HG03520 (cell line): ENCODE measurements around the gene SHC4.
"Not testable (repeated sequence)": the region's sequence is repeated elsewhere in the genome, so short reads cannot be mapped to it uniquely, and the experiment has no call there.

ENCODE experiments used
- ATAC-seq: cut with Tn5 transposase; IDR thresholded peaks from one replicate; pipeline ENCODE4 v1.9.1; 2021; ENCODE audit warnings: mild to moderate bottlenecking, moderate library complexity; ENCODE audit not compliant: unreplicated experiment

The SHC4 gene

GRCh38 chr15:48963524-48964113 is at the start of gene SHC4:
Gene SHC4, minus strand, starts transcription at chr15:48963919. Its CDS starts 904 bp downstream, at chr15:48963015.
- ATAC-seq = no peak

- no peak for ATAC-seq
Measured at GRCh38 chr15:48999314-48999713, 35.6 kb upstream of the SHC4 start.

- ATAC-seq = no peak
Measured at GRCh38 chr15:48996276-48996675, 32.6 kb upstream of the SHC4 start.

GRCh38 chr15:48993380-48993779 is 29.7 kb upstream of the SHC4 start:
- ATAC-seq = no peak

DNA sequence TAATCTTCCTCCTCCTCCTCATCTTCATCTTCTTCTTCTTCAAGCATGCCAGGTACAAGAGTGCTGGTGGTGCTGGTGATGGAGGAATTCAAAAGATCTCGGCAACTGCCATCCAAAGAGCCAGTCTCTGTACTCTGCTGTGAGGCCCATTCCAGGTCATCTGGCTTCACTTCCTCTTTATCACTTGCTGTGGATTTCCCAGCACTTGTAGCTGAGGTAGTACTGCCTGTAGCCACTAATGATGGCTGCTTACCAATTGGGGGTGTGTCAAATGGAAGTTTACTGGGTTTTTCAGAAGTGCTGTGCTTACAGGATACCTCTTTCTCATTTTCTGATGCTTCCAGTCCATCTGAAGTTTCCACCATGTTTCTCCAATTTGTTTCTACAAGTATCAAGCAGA is 28.8 kb upstream of the SHC4 start:
- peak; percentile 93 for ATAC-seq

GRCh38 chr15:48992096-48992495 is 28.4 kb upstream of the SHC4 start:
- ATAC-seq = no peak

- ATAC-seq = no peak
Measured at GRCh38 chr15:48989170-48989569, 25.5 kb upstream of the SHC4 start.

GRCh38 chr15:48987142-48987541 is 23.4 kb upstream of the SHC4 start:
- no peak for ATAC-seq

DNA sequence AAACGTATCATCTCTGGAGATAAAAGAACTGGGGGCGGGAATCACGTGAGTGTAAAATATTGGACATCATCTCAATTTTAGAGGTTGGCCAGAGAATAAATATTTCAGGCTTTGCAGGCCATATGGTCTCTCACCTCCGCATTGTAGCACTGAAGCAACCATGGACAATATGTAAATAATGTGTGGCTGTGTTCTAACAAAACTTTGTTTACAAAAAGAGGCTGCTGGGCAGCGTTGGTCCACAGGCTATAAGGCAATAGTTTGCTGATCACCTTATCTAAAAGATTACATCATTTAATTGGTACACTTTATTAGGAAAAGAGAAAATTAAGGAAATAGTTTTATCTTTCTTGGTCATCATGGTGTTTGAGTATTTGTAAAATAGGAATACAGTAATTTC is 22.5 kb upstream of the SHC4 start:
- no peak for ATAC-seq

DNA sequence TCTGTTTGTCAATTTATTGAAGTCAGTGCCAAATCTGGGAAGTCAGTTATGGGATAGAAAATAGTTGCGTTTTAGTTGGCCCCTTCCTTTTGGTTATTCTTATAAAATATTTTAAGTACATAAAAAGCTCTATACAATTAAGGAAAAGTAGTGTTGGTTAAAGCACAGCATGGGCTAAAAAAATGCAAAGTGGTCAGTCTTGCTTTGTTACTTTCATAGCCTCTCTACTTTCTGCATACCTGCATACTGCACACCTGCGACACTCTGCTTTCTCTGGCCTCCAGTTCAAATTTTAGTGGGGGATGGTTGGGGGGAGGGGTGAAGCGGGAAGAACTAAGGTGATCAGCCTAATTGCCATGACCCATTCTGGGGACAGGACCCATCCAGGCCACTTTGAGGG is 21.8 kb upstream of the SHC4 start:
- no peak for ATAC-seq

GRCh38 chr15:48984811-48985352 is 21.2 kb upstream of the SHC4 start:
- no peak for ATAC-seq

DNA sequence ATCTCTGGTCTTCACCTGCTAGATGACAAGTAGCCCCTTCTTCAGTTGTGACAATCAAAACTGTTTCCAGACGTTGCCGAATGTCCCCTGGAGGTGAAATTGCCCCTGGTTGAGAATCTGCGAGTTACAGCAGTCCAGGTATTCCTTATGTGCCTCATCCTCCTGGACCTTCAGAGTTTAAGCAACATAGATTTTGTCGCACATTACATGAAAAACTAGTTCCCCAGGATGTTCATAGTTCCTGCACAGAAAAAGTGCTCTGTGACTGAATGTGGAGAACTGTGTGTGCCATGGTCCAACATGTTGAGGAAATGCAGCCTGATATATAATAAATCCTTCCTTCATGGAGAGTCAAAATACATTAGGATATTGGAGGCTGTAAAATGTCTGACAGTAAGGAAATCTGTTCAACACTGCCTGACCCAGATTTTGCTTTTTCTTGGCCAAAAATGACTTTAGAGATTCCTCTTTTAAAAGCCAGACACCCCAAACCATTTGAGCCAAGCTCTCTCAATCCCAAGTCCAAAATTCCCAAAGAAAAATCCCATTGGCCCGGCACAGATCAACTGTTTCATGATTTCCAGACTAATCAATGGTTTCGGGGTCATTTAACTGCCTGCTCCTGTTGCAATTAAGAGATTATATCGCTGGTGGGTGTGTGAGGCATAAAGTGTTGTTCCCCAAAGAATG is 20.4 kb upstream of the SHC4 start:
- ATAC-seq = no peak

DNA sequence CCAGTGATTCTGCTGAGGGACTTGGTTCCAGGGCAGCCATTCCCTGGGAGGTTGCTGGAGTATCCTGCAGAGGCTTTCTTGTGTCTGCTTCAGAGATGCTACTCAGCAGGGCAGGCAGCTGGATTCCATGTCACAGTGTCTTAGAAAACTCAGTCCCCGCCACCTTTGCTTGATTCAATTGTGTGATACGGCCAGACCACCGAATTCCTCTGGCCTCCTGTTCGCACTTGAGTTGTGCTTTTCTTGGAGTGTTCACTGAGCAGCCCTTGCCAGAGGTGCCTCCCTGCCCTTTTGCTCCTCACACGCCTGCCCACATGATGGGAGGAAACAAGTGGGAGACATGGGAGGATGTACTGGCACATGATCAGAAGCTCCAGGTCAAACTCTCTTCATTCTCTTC is 19.6 kb upstream of the SHC4 start:
- ATAC-seq = no peak

DNA sequence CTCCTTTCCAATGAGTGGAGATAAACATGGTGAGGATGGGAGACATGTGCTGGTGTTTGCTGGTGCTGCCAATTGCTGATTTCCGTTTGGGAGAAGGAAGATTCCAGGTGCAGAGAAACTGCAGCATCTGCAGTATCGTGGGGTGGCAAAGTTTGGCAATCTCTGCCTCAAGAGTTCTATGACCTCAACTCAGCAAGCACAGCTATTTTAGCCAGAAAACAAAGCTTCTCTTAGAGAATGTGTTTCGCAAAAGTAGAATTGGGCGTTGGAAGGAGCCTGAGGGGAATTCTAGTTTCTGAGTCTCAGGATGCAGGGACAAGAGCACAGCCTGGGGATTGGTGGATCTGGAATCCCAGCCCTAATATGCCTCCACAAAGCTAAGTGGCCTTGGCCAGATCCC is 18.2 kb upstream of the SHC4 start:
- no peak for ATAC-seq

- no peak for ATAC-seq
Measured at GRCh38 chr15:48978638-48979037, 14.9 kb upstream of the SHC4 start.

- no peak for ATAC-seq
Measured at GRCh38 chr15:48976444-48977088, 12.8 kb upstream of the SHC4 start.

- ATAC-seq = peak; percentile 97
Measured at GRCh38 chr15:48975472-48976419, 12.0 kb upstream of the SHC4 start.

- no peak for ATAC-seq
Measured at GRCh38 chr15:48974882-48975281, 11.2 kb upstream of the SHC4 start.

- ATAC-seq = no peak
Measured at GRCh38 chr15:48972750-48973503, 9.2 kb upstream of the SHC4 start.

GRCh38 chr15:48970926-48971325 is 7.2 kb upstream of the SHC4 start:
- ATAC-seq = not testable (repeated sequence)
